SU-DHL-6 (cell line): Measurements from ENCODE around the gene LTF.
"Not testable (repeated sequence)": the region's sequence is repeated elsewhere in the genome, so short reads cannot be mapped to it uniquely, and the experiment has no call there.

Experiments
- H2AFZ ChIP-seq: fragments of 200-600 bp; sonication (generic); 2 replicates; pipeline ENCODE4 v1.6.1; 2014; ENCODE audit warnings: low read depth, mild to moderate bottlenecking, moderate library complexity, mixed read lengths, antibody characterized with exemption, low read length; ENCODE audit not compliant: severe bottlenecking
- H3F3A ChIP-seq: fragments of 200-600 bp; shearing (Covaris generic); 2 replicates; pipeline ENCODE4 v1.6.0; 2016; ENCODE audit warnings: antibody characterized with exemption, mild to moderate bottlenecking; ENCODE audit not compliant: insufficient read depth
- H3K27ac ChIP-seq: fragments of 200-600 bp; sonication (generic); 2 replicates; pipeline ENCODE4 v1.5.1; 2016; ENCODE audit warnings: low read depth, mild to moderate bottlenecking, low read length, moderate library complexity, mixed read lengths
- H3K27me3 ChIP-seq: fragments of 200-600 bp; sonication (generic), shearing (Covaris generic); 2 replicates; pipeline ENCODE4 v1.6.0; 2014; ENCODE audit warnings: mild to moderate bottlenecking, low read length
- H3K36me3 ChIP-seq: fragments of 200-600 bp; sonication (generic); 2 replicates; pipeline ENCODE4 v1.6.1; 2014; ENCODE audit warnings: mild to moderate bottlenecking, low read length, mixed read lengths
- H3K4me2 ChIP-seq: fragments of 300-600, 200-600 bp; shearing (Covaris generic), sonication (generic); 2 replicates; pipeline ENCODE4 v1.6.0; 2014; ENCODE audit warnings: low read length, low read depth, mild to moderate bottlenecking; ENCODE audit not compliant: poor library complexity, severe bottlenecking
- H3K4me3 ChIP-seq: fragments of 200-600 bp; sonication (generic); 2 replicates; pipeline ENCODE4 v1.5.1; 2014; ENCODE audit warnings: antibody characterized with exemption, low read length, mild to moderate bottlenecking, mixed read lengths; ENCODE audit not compliant: insufficient read depth, poor library complexity, severe bottlenecking
- H3K79me2 ChIP-seq: fragments of 200-600 bp; sonication (generic); 2 replicates; pipeline ENCODE4 v1.6.1; 2014; ENCODE audit warnings: mild to moderate bottlenecking, low read length, moderate library complexity; ENCODE audit not compliant: insufficient read depth
- H3K9ac ChIP-seq: fragments of 200-600 bp; sonication (generic); 2 replicates; pipeline ENCODE4 v1.7.0; 2014; ENCODE audit warnings: mild to moderate bottlenecking, low read length
- H3K9me2 ChIP-seq: fragments of 200-600 bp; sonication (generic); replicated peaks from 2 replicates; pipeline ENCODE4 v1.6.1; 2014; ENCODE audit warnings: low read length; ENCODE audit not compliant: insufficient read depth
- H3K9me3 ChIP-seq: fragments of 200-600 bp; sonication (generic); 2 replicates; pipeline ENCODE4 v1.6.1; 2014; ENCODE audit warnings: low read length, mixed read lengths; ENCODE audit not compliant: insufficient read depth
- H4K20me1 ChIP-seq: fragments of 200-600 bp; sonication (generic); 2 replicates; pipeline ENCODE4 v1.6.1; 2014; ENCODE audit warnings: low read depth, mild to moderate bottlenecking, antibody characterized with exemption, low read length, moderate library complexity, mixed read lengths
- CTCF ChIP-seq: fragments of 200-600 bp; sonication (generic); IDR thresholded peaks from one replicate; pipeline ENCODE4 v1.5.1; 2017; ENCODE audit warnings: antibody characterized with exemption, mild to moderate bottlenecking, low read length, moderate library complexity; ENCODE audit not compliant: insufficient read depth, poor library complexity, severe bottlenecking
- EZH2phosphoT487 ChIP-seq: fragments of 200-600 bp; sonication (generic), shearing (Covaris generic); conservative IDR thresholded peaks from 2 replicates; pipeline ENCODE4 v1.6.1; 2018; ENCODE audit warnings: mild to moderate bottlenecking, antibody characterized with exemption, low read length, moderate library complexity, mixed read lengths

LTF gene

GRCh38 chr3:46395210-46395661 is 69.5 kb downstream of the LTF start:
- no peaks in the 10 kb centered on the region for H4K20me1 ChIP-seq
- no peaks in the 10 kb centered on the region for H3F3A ChIP-seq
- no peaks in the 10 kb centered on the region for H3K36me3 ChIP-seq
- no peak overlapping the region for H2AFZ ChIP-seq
- no peak overlapping the region for H3K9ac ChIP-seq
- H3K4me2 ChIP-seq = no peak overlapping the region
- no peaks in the 10 kb centered on the region for H3K79me2 ChIP-seq
- H3K27ac ChIP-seq = no peak overlapping the region
- H3K4me3 ChIP-seq = no peak overlapping the region
- no peaks in the 10 kb centered on the region for H3K9me2 ChIP-seq
- TF ChIP-seq EZH2phosphoT487 = no peak
- TF ChIP-seq CTCF = no peak
- H3K27me3 ChIP-seq = no peaks in the 10 kb centered on the region
- no peaks in the 10 kb centered on the region for H3K9me3 ChIP-seq

GRCh38 chr3:46393554-46394434 is 70.9 kb downstream of the LTF start:
- H3K4me3 ChIP-seq = no peak overlapping the region
- H3K27ac ChIP-seq = no peak overlapping the region
- no peaks in the 10 kb centered on the region for H3K36me3 ChIP-seq
- no peaks in the 10 kb centered on the region for H4K20me1 ChIP-seq
- H3K9me2 ChIP-seq = no peaks in the 10 kb centered on the region
- no peaks in the 10 kb centered on the region for H3K79me2 ChIP-seq
- no peak overlapping the region for H3K9ac ChIP-seq
- H3F3A ChIP-seq = no peaks in the 10 kb centered on the region
- no peaks in the 10 kb centered on the region for H3K27me3 ChIP-seq
- no peak overlapping the region for H2AFZ ChIP-seq
- TF ChIP-seq EZH2phosphoT487 (no peak), CTCF (no peak)
- H3K4me2 ChIP-seq = no peak overlapping the region
- no peaks in the 10 kb centered on the region for H3K9me3 ChIP-seq

DNA sequence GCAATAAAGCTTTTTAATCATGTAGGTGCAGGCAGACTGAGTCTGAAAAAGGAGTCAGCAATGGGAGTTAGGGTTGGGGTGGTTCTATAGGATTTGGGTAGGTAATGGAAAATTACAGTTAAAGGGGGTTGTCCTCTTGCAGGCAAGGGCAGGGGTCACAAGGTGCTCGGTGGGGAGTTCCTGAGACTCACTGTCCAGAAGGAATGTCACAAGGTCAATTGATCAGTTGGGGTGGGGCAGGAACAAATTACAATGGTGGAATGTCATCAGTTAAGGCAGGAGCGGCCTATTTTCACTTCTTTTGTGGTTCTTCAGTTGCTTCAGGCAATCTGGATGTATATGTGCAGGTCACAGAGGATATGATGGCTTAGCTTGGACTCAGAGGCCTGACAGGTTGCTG is 71.7 kb downstream of the LTF start:
- Histone ChIP-seq H2AFZ (no peak overlapping the region), H3K9me3 (no peaks in the 10 kb centered on the region), H3K4me3 (no peak overlapping the region), H3K9me2 (no peaks in the 10 kb centered on the region), H3K36me3 (no peaks in the 10 kb centered on the region), H3K9ac (no peak overlapping the region), H3K79me2 (no peaks in the 10 kb centered on the region), H3K27me3 (no peaks in the 10 kb centered on the region), H3F3A (no peaks in the 10 kb centered on the region), H4K20me1 (no peaks in the 10 kb centered on the region), H3K4me2 (no peak overlapping the region), H3K27ac (no peak overlapping the region)
- TF ChIP-seq CTCF = no peak
- TF ChIP-seq EZH2phosphoT487 = no peak

GRCh38 chr3:46391526-46391925 is 73.2 kb downstream of the LTF start:
- not testable (repeated sequence) for H3F3A ChIP-seq

More at GRCh38 chr3:46391526-46391925, 73.2 kb downstream of the LTF start:
- not testable (repeated sequence) for H3K4me2 ChIP-seq, H3K27ac ChIP-seq, H3K9ac ChIP-seq, H3K36me3 ChIP-seq, H4K20me1 ChIP-seq, H3K9me3 ChIP-seq, H2AFZ ChIP-seq, H3K9me2 ChIP-seq, H3K4me3 ChIP-seq, H3K27me3 ChIP-seq, H3K79me2 ChIP-seq
